MM.1S (cell line): ENCODE measurements around the gene FAM107A.

Experiments
- DNase-seq: peaks from one replicate; pipeline ENCODE4 v3.0.0-alpha.2; 2015
- H2AFZ ChIP-seq: fragments of 300-600 bp; sonication (generic); 2 replicates; pipeline ENCODE4 v1.6.0; 2016; ENCODE audit warnings: antibody characterized with exemption, low read length
- H3F3A ChIP-seq: fragments of 300-600 bp; sonication (generic); 2 replicates; pipeline ENCODE4 v1.6.1; 2016; ENCODE audit warnings: mild to moderate bottlenecking, antibody characterized with exemption, low read length, moderate library complexity, mixed read lengths; ENCODE audit not compliant: insufficient read depth
- H3K27ac ChIP-seq: fragments of 300-600 bp; sonication (generic); 2 replicates; pipeline ENCODE4 v1.5.1; 2016; ENCODE audit warnings: mild to moderate bottlenecking, low read length
- H3K27me3 ChIP-seq: fragments of 300-600 bp; sonication (generic); replicated peaks from 2 replicates; pipeline ENCODE4 v1.6.0; 2016; ENCODE audit warnings: low read length; ENCODE audit not compliant: insufficient read depth
- H3K36me3 ChIP-seq: fragments of 300-600 bp; sonication (generic); replicated peaks from 2 replicates; pipeline ENCODE4 v1.6.1; 2016; ENCODE audit warnings: mild to moderate bottlenecking, low read length, mixed read lengths; ENCODE audit not compliant: insufficient read depth
- H3K4me1 ChIP-seq: fragments of 300-600 bp; sonication (generic); 2 replicates; pipeline ENCODE4 v1.6.1; 2016; ENCODE audit warnings: low read length, mixed read lengths
- H3K4me2 ChIP-seq: fragments of 300-600 bp; sonication (generic); 2 replicates; pipeline ENCODE4 v1.6.0; 2016; ENCODE audit warnings: low read depth, low read length
- H3K4me3 ChIP-seq: fragments of 300-600 bp; sonication (generic); 2 replicates; pipeline ENCODE4 v1.5.1; 2016; ENCODE audit warnings: low read length, mixed read lengths
- H3K79me2 ChIP-seq: fragments of 300-600 bp; sonication (generic); 2 replicates; pipeline ENCODE4 v1.6.1; 2016; ENCODE audit warnings: mixed run types, low read length, mixed read lengths
- H3K9ac ChIP-seq: fragments of 300-600 bp; sonication (generic); 2 replicates; pipeline ENCODE4 v1.6.1; 2016; ENCODE audit warnings: low read length, mixed read lengths
- H3K9me2 ChIP-seq: fragments of 300-600 bp; sonication (generic); replicated peaks from 2 replicates; pipeline ENCODE4 v1.6.1; 2016; ENCODE audit warnings: mild to moderate bottlenecking, low read length, mixed read lengths; ENCODE audit not compliant: insufficient read depth
- H3K9me3 ChIP-seq: fragments of 300-600 bp; sonication (generic); replicated peaks from 2 replicates; pipeline ENCODE4 v1.6.1; 2016; ENCODE audit warnings: mild to moderate bottlenecking, low read length, mixed read lengths; ENCODE audit not compliant: insufficient read depth
- H4K20me1 ChIP-seq: fragments of 300-600 bp; sonication (generic); 2 replicates; pipeline ENCODE4 v1.6.1; 2016; ENCODE audit warnings: mild to moderate bottlenecking, low read length, moderate library complexity, mixed read lengths; ENCODE audit not compliant: insufficient read depth
- EZH2 ChIP-seq: fragments of 300-600 bp; sonication (generic); optimal IDR thresholded peaks from 2 replicates; pipeline ENCODE3; 2017; ENCODE audit warnings: low read depth, mild to moderate bottlenecking, antibody characterized with exemption, low read length, mixed read lengths
- EZH2phosphoT487 ChIP-seq: fragments of 300-600 bp; sonication (generic); IDR thresholded peaks from 2 replicates; pipeline ENCODE4 v1.6.1; 2018; ENCODE audit warnings: antibody characterized with exemption, low read length
- TF ChIP-seq, protein P1 (sequence below): fragments of 300-600 bp; sonication (generic); IDR thresholded peaks from 2 replicates; pipeline ENCODE4 v1.5.1; 2016; ENCODE audit warnings: antibody characterized with exemption, low read length, mixed read lengths

Gene FAM107A

GRCh38 chr3:58555203-58555602, 22.0 kb downstream of the FAM107A start:
- Histone ChIP-seq H3K27me3 (no peaks in the 10 kb centered on the region), H3K4me2 (no peak overlapping the region), H3K27ac (no peak overlapping the region), H2AFZ (no peak overlapping the region), H3K9me3 (no peaks in the 10 kb centered on the region), H3K9ac (no peak overlapping the region), H3K9me2 (no peaks in the 10 kb centered on the region), H3K4me3 (no peak overlapping the region), H3F3A (no peaks in the 10 kb centered on the region), H3K79me2 (no peaks in the 10 kb centered on the region), H3K4me1 (no peaks in the 10 kb centered on the region), H3K36me3 (no peaks in the 10 kb centered on the region), H4K20me1 (no peaks in the 10 kb centered on the region)
- TF ChIP-seq, protein P1, sequence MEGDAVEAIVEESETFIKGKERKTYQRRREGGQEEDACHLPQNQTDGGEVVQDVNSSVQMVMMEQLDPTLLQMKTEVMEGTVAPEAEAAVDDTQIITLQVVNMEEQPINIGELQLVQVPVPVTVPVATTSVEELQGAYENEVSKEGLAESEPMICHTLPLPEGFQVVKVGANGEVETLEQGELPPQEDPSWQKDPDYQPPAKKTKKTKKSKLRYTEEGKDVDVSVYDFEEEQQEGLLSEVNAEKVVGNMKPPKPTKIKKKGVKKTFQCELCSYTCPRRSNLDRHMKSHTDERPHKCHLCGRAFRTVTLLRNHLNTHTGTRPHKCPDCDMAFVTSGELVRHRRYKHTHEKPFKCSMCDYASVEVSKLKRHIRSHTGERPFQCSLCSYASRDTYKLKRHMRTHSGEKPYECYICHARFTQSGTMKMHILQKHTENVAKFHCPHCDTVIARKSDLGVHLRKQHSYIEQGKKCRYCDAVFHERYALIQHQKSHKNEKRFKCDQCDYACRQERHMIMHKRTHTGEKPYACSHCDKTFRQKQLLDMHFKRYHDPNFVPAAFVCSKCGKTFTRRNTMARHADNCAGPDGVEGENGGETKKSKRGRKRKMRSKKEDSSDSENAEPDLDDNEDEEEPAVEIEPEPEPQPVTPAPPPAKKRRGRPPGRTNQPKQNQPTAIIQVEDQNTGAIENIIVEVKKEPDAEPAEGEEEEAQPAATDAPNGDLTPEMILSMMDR = no peak
- TF ChIP-seq EZH2phosphoT487 = no peak
- no peak for DNase-seq

- Histone ChIP-seq H3K27ac (no peak overlapping the region), H2AFZ (no peak overlapping the region), H3K36me3 (no peaks in the 10 kb centered on the region), H3K9me3 (no peaks in the 10 kb centered on the region), H3K79me2 (no peaks in the 10 kb centered on the region), H3K4me2 (no peak overlapping the region), H3K4me1 (no peaks in the 10 kb centered on the region), H3F3A (no peaks in the 10 kb centered on the region), H3K27me3 (no peaks in the 10 kb centered on the region), H3K9ac (no peak overlapping the region), H3K4me3 (no peak overlapping the region), H3K9me2 (no peaks in the 10 kb centered on the region), H4K20me1 (no peaks in the 10 kb centered on the region)
- DNase-seq = no peak
- TF ChIP-seq, protein P1 = no peak
- TF ChIP-seq EZH2 (no peak), EZH2phosphoT487 (no peak)
These were observed 24.2 kb downstream of the FAM107A start for GRCh38 chr3:58553003-58553402.

GRCh38 chr3:58551636-58552180, 25.5 kb downstream of the FAM107A start:
- H3K9me2 ChIP-seq = no peaks in the 10 kb centered on the region
- TF ChIP-seq, protein P1 = no peak
- TF ChIP-seq EZH2phosphoT487 (no peak), EZH2 (no peak)
- DNase-seq = no peak
- no peaks in the 10 kb centered on the region for H3K79me2 ChIP-seq
- H3K27me3 ChIP-seq = no peaks in the 10 kb centered on the region
- no peaks in the 10 kb centered on the region for H3K36me3 ChIP-seq
- H4K20me1 ChIP-seq = no peaks in the 10 kb centered on the region
- no peaks in the 10 kb centered on the region for H3K9me3 ChIP-seq
- no peaks in the 10 kb centered on the region for H3F3A ChIP-seq
- no peak overlapping the region for H3K4me3 ChIP-seq
- H3K27ac ChIP-seq = no peak overlapping the region
- no peaks in the 10 kb centered on the region for H3K4me1 ChIP-seq
- H3K9ac ChIP-seq = no peak overlapping the region
- no peak overlapping the region for H2AFZ ChIP-seq
- no peak overlapping the region for H3K4me2 ChIP-seq
